DMS53 treated with DMSO at 0.1 percent for 48 hours (cell line): Measurements from ENCODE around the gene LRFN4.
A peak's percentile ranks its signal among the peaks of the same experiment; 100 is the strongest.

ENCODE experiments used
- DNase-seq: peaks from one replicate; lab custom pipeline; 2025; ENCODE audit not compliant: unreplicated experiment; lab: John Stamatoyannopoulos, UW

Gene LRFN4

DNA sequence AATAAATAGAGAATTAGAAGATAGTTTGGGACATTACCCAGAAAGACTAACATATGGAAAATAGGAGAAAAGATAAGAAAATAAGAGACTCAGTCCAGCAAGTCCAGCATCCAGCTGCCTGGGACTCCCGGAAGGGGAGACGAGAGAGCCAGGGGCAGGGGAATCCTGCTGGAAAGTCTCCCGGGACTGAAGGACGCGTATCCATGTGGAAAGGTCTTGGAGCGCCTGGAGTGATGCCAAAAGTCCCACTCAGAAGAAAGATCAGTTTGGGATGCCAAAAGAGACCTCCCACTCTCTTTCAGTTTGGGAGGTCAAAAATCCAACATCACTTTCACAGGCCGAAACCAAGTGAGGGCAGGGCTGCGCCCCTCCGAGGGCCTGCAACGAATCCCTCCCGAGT lies 30.7 kb downstream of the LRFN4 start:
- DNase-seq: no peak

DNA sequence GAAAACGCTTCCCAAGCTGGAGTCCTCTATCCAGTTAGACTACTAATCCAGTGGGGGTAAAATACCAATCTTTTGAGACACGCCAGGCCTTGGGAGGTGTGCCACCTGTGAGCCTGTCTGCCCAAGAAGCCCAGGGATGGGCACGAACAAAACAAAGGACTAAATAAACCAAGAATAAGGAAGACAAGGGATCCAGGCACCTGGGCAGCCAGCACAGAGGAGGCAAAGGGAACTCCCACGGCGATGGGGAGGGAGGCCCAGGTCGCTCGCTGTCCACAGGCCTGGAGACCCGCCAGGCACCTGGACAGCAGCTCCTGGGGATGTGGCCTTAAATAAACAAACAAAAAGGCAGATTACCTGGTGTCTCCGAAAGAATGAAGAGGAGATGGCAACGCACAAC lies 31.4 kb downstream of the LRFN4 start:
- no peak for DNase-seq

DNA sequence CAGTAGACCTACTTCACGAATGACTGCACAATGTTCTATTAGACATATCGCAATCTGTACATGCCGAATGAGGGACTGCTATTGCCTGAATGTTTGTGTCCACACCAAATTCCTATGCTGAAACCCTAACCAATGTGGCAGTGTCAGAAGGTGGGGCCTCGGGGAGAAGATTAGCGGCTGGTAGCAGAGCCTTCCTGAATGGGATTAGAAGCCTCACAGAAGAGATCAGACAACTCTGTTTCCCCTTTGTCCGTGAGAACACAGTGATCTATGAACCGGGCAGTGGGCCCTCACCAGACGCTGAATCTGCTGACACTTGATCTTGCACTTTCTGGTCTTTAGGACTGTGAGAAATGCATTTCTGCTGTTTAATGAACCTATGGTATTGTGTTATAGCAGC lies 33.1 kb downstream of the LRFN4 start:
- DNase-seq: no peak

DNA sequence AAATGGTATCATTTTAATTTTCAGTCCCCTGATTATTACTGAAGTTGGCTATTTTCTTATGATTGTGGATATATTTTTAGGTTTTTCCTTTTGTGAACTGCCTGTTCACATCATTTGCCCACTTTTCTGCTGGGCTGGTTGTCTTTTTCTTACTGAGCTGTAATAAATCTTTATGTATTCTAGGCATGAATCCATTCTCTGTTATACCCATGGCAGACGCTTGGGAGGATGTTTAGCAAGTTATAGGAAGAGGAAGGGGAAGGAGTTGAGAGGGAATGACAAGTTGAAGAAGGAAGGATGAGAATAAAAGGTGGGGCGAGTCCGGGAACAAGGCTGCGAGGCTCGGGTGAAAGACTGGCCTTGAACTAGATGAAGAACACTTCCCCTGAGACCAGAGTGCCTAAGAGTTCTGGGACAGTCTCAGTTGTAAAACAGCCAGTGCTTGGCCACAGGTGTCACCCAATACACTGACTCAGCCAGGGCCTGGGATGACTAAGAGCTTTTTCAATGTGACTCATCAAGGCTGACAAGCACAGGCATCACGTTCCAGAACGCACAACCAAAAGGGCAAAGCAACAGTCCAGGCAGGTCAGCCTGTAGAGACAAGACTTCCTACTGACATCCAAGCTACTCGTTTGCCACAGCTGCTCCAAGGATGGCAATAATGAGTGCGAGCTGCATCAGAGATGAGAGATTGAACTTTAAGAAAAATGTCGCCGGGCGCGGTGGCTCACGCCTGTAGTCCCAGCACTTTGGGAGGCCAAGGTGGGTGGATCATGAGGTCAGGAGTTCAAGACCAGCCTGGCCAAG lies 35.2 kb downstream of the LRFN4 start:
- peak; percentile 88 for DNase-seq

DNA sequence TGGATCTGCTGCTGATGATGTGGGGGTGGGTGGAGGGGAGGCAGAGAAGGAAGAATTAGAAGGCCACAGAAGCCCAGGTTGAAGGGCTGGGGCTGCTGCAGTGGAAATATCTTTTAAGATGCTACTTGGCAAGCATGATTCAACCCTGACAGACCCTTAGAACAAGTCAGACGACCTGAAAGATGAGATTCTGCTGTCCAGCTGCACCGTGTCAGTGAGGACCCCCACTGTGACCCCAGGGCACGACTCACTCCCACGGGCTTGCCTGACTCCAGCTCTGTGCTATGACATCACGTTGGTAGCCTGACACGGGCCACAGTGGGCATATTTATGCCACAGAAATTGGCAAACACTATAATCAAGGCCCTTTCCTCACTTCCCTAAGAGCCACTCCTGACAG lies 36.0 kb downstream of the LRFN4 start:
- DNase-seq: no peak

DNA sequence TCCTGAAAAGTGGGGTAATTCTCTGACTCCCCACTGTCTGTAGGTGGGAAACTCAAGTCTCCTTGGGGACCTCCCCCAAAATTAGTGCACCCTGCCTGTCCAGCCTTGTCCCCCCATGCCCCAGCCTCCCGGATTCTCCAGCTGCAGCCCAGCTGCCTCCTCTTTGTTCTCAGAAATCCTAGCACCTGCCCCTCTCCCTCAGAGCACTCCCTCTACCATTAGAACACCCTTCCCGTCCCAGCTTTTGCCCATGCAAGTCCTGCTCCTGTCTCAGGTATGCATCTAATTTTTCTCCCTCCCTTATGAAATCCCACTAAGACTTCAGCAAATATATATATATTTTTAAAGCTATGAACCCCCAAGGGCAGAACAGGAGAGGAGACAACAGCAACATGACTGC lies 37.3 kb downstream of the LRFN4 start:
- DNase-seq: no peak

DNA sequence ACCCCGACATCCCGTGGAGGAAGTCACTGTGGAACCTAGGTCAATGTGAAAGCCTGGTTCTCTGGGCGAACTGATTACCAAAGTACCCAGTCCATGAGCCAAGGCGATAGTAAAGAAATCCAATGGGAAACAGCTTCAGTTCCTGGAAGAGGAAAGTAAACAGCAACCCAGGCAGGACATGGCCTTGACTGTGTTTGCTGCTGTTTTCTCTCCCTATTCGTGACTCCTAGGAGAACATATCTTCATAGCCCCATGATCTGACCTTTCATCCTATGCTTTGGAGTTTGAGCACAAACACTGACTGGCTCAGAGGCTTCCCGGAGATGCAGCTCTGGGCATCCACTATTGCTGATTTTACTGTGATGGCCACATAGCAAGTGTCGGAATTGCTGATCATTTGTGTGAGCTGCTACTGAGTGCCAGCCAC lies 45.1 kb downstream of the LRFN4 start:
- DNase-seq: no peak

DNA sequence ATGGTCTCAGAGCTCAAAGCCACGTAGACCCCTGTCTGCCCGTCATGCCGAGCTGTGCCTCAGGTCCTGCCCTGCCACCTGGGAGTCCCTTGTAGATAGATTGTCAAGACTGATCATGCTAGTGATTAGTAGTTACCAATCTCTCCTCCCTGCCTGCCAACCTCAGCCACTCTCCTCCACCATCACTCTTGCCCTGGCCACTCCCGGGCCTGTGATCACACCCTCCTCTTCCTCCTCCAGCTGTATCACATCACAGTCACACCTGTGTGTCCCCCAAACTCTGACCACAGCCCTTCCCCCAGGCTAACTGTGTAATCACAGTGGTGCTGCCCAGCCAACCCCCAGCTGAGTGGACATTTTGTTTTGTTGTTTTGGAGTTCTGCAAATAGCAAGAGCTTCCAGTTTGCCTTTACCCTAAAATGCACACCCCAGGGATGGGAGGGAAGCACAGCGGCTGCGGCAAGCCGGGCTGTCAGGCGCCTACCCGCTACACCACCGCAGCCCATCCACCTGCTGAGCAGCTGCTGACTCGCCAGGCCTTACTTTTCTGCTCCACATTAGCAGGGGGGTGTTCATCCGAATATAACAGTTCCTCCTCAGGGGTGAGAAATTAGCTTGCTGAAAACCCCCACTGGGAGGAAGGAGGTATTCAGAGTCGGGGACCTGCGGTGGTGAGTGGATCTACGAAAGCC lies 45.8 kb downstream of the LRFN4 start:
- DNase-seq: no peak

DNA sequence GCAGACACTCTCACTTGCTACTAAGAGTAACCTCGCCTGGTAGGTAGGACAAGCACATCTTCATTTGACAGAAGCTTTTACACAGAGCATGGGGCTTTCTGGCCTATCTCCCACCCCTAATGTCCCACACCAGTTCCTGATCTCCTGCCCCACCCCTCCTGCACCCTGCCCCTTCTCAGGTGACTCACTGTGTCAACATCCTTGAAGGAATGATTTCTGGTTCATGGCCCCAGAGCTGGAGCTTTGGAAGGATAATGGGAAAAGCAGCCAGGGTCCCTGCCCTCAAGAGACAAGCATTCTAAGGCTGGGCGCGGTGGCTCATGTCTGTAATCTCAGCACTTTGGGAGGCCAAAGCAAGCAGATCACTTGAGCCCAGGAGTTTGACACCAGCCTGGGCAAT lies 47.2 kb downstream of the LRFN4 start:
- no peak for DNase-seq

DNA sequence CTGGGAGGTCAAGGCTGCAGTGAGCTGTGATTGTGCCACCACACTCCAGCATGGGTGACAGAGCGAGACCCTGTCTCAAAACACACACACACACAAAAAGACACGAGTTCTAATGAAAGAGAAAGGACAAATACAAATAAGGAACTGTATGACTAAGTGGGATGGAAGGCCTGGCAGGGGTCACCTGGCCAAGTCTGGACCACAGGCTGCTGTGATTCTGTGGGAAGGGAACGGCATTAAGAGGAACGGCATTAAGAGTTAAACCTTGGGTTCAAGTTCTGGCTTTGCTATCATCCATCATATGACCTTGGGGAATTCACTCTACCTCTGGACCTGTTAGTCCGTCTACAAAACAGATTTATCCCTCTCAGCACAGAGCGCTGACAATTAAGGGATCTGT lies 47.7 kb downstream of the LRFN4 start:
- DNase-seq: no peak

DNA sequence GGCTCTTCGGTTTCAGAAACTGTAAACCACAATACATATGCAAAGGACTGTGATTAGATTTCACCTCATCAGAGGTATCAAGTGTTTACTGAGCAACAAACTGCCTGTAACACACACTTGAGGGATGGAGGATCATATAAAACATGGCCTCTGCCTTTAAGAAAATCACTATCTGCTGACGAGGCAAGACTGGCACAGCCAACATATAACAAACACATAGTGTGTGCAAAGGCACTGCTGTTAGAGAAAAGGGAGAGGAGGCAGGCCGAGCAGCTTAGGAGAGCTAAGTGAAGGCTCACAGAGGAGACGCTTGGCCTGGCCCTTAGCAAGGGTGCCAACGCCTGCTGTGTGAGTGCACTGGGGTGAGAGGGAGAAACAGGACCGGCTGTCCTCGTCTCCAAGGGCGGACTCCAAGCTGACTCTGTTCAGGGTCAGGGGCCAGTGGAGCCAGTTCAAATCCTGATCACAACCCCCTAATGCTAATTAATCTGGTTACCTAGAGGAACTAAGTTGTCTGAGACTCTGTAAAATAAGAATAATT lies 48.2 kb downstream of the LRFN4 start:
- DNase-seq: no peak

DNA sequence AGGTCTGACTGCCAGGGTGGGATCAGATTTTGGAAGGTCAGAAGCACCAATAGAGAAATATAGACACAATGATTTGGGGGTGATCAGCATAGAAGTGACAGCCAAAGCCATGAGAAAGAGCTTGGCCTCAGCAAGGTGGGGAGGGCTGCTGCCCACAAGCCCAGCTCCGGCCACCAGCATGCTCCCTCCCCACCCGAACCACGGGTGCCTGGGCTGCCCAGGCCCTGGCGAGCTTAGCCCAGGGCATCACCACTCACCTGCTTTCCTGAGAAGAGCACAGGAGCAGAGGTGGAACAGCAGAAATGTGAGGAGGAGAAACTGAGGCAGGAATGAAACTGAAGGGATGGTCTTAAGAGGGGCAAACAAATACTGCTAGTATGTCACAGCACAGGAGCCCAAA lies 48.8 kb downstream of the LRFN4 start:
- no peak for DNase-seq

DNA sequence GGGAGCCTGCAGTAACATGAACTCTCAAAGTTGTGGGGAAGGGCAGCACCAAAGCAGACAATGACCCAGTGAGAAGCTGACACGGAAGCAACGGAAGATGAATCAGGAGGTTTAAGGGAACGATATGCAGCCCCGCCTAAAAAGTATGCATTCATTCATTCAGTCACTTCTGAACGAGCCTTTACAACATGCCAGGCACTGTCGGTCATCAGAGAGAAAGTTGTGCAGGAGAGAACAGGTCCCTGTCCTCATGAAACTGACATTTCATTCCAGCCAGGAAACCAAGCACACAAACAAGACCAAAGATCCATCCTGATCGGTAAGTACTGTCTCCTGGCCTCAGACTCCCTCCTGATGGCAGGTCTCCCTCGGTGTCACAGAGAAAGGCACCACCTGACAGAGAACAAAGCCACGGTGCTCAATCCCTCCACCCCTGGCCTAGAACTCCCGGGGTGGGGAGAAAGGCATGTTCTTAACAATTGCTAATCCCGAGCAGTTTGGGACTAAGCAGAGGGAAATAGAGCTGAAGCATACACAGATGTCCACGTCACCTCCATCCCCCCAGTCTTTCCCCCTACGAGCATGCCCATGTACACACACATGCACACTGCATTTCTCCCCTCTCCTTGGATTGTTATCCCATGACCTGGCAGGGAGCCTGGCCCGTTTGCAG lies 49.3 kb downstream of the LRFN4 start:
- DNase-seq: no peak

DNA sequence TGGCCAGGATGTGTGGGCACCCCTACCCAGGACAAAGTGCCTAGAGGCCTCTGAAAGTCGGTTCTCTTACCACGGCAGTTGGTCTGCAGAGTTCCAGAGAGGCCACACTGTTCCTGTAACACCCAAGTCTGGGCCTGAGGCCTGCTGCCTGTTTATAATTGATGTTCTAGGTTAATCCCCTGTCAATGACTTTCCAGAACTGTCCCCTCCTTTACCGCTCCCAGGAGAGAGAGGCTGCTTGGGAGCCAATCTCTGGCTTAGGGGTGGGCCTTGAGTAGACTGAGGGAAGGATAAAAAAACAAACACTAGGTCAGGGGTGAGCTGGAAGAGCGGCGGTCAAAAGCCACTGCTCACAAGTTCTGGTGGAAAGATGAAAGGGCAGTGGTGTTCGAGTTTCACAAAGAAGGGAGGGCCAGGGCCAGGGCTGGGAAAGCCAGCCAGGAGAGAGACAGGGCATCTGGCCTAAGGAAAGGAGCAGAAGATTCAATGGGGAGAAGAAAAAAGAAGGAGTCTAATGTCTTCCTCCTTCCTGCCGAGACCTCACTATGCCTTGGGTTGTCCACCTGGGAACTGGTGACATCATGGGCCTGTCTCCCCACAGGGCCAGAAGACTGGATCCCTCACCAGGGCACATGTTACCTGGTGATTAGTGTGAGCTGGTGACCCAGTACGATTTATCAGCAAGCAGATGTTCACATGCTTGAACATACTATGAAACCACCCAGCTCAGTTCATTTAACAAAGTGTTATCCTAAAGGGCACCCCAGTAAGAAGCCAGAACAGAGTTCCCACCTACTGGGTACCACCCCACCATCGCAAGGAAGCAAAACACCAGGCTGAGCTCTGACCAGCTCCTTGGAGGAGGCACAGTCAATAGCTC lies 51.1 kb downstream of the LRFN4 start:
- no peak for DNase-seq

DNA sequence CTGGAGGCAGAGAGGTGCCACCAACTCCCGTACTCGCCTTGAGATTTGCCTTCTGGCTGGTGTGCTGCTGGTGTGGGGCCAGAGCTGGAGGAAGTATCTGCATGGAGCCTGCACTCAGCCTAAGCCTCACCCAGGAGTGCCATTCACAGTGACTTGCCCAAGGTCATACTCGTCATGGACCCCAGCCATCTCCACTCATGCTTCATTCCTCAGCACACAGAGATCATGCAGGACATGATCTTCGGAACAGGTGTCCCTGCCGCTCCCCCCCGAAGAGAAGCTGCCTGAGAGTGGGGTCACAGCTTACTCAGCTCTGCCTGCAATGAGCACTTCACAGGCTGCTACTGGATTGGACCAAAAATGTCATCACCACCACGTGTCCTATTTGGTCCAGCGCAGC lies 52.3 kb downstream of the LRFN4 start:
- DNase-seq: no peak

DNA sequence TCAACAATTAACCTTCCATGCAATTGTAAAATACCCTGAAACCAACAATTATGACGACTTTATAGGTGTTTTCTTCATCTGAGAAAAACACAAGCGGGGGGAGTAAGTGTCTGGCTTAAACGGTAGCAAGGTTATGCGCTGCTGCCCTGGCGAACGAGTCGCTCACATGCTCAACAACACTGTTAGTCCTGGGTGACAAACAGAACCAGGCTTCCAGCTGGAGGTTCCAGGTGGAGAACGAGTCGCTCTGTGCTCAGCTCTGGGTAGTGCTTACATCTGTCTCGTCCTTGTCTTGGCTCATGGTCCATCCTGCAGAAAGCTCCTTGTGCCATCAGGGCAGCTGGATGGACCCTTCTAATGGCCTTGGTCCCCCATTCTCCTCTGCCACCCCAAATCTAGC lies 53.2 kb downstream of the LRFN4 start:
- no peak for DNase-seq
